HepG2 (cell line): Measurements from ENCODE around the gene ERRFI1. TPM values are rescaled to one million over a fixed set of nuclear protein-coding genes. Genes with fewer than 3 reads are reported as not detected.

Experiments used
- ATAC-seq: fragments of 200-7000 bp; cut with Tn5 transposase; 3 replicates; pipeline ENCODE4 v1.9.1; 2020; ENCODE audit warnings: mild to moderate bottlenecking, moderate library complexity
- BruUV-seq: library from RNA; stranded (reverse); fragments of 400-500 nt; replicated peaks from 2 replicates; lab custom pipeline; 2021; lab: Mats Ljungman, UMichigan
- CTCF ChIA-PET: fragments of 300-600 bp; formaldehyde crosslinking; extraction: SDS; loops from one replicate; lab custom pipeline; 2021; ENCODE audit warnings: low total read pairs, inconsistent platforms, low intra/inter-chr PET ratio; lab: Yijun Ruan, JAX
- POLR2A ChIA-PET: fragments of 350-600 bp; sonication (Branson Sonifier 250); formaldehyde crosslinking; loops from one replicate; lab custom pipeline; 2020; ENCODE audit warnings: antibody characterized with exemption, inconsistent platforms; lab: Yijun Ruan, JAX
- DNase-seq: peaks from one replicate; pipeline ENCODE4 v3.0.0-alpha.2; 2015; ENCODE audit warnings: low spot score
- FAIRE-seq: peaks from 3 replicates; lab custom pipeline; 2011; peaks lifted over from hg19 to GRCh38; lab: Jason Lieb, UNC
- H2AFZ ChIP-seq: one replicate; pipeline ENCODE4 v1.6.1; 2011; ENCODE audit warnings: low read length, inconsistent platforms
- H3K27ac ChIP-seq: fragments of 300-600 bp; 3 replicates; pipeline ENCODE4 v1.8.0; 2011; ENCODE audit warnings: mixed run types, mild to moderate bottlenecking, mixed read lengths, low read length, inconsistent platforms; ENCODE audit not compliant: insufficient read depth; ENCODE audit errors: extremely low read length
- H3K27me3 ChIP-seq, 2 experiments: fragments of 200-600 bp in 1 of 2; 2 replicates in 1 of 2; 3 replicates in 1 of 2; pipeline versions ENCODE4 v1.6.0 to v1.8.0; 2011; ENCODE audit warnings: low read length in 2 of 2, mild to moderate bottlenecking in 2 of 2, moderate library complexity in 2 of 2, inconsistent platforms in 1 of 2; ENCODE audit not compliant: insufficient read depth in 2 of 2, control insufficient read depth in 1 of 2
- H3K36me3 ChIP-seq, 2 experiments: fragments of 200-600 bp in 1 of 2; replicated peaks in 1 of 2; 2 replicates in 1 of 2; 3 replicates in 1 of 2; pipeline versions ENCODE4 v1.5.1 to v1.8.0; 2011; ENCODE audit warnings: low read length in 2 of 2, inconsistent platforms in 1 of 2; ENCODE audit not compliant: insufficient read depth in 2 of 2, control insufficient read depth in 1 of 2
- H3K4me1 ChIP-seq: 2 replicates; pipeline ENCODE4 v1.5.1; 2012; ENCODE audit warnings: low read length, inconsistent platforms; ENCODE audit not compliant: insufficient read depth
- H3K4me2 ChIP-seq: 2 replicates; pipeline ENCODE4 v1.6.0; 2011; ENCODE audit warnings: low read depth, low read length, inconsistent platforms
- H3K4me3 ChIP-seq, 3 experiments: fragments of 200-600 bp in 1 of 3; sonication (generic), shearing (Covaris generic) in 1 of 3; replicated peaks in 1 of 3; 2 replicates each; pipeline ENCODE4 v1.5.1; 2011 to 2016; ENCODE audit warnings: low read length in 3 of 3, inconsistent platforms in 2 of 3, low read depth in 2 of 3, mild to moderate bottlenecking in 2 of 3, control low read depth in 1 of 3, mixed read lengths in 1 of 3; ENCODE audit not compliant: insufficient read depth in 1 of 3
- H3K79me2 ChIP-seq: one replicate; pipeline ENCODE4 v1.6.1; 2011; ENCODE audit warnings: low read length, inconsistent platforms; ENCODE audit not compliant: insufficient read depth
- H3K9ac ChIP-seq: 2 replicates; pipeline ENCODE4 v1.6.0; 2011; ENCODE audit warnings: mild to moderate bottlenecking, low read depth, low read length, inconsistent platforms; ENCODE audit not compliant: insufficient read depth
- H3K9me3 ChIP-seq: 2 replicates; pipeline ENCODE4 v1.5.1; 2012; ENCODE audit warnings: mild to moderate bottlenecking, low read length
- H4K20me1 ChIP-seq: 2 replicates; pipeline ENCODE4 v1.6.0; 2011; ENCODE audit warnings: inconsistent platforms, mild to moderate bottlenecking, low read length, moderate library complexity; ENCODE audit not compliant: insufficient read depth
- DBP ChIP-seq: sonication (generic); formaldehyde crosslinking; IDR thresholded peaks from 2 replicates; pipeline ENCODE4 v1.4.0; 2020; ENCODE audit warnings: missing genetic modification reagents; ENCODE audit errors: not compliant biosample characterization
- EZH2 ChIP-seq: conservative IDR thresholded peaks from 2 replicates; pipeline ENCODE4 v1.6.1; 2012; ENCODE audit warnings: mild to moderate bottlenecking, low read depth, low read length, moderate library complexity
- IRF9 ChIP-seq: sonication (generic); formaldehyde crosslinking; IDR thresholded peaks from 2 replicates; pipeline ENCODE4 v1.8.0; 2022; ENCODE audit warnings: missing genetic modification reagents, mild to moderate bottlenecking, borderline replicate concordance
- NFAT5 ChIP-seq: sonication (generic); formaldehyde crosslinking; IDR thresholded peaks from 2 replicates; pipeline ENCODE4 v1.4.0; 2020; ENCODE audit warnings: missing genetic modification reagents
- PHF21A ChIP-seq: sonication (generic); formaldehyde crosslinking; IDR thresholded peaks from 2 replicates; pipeline ENCODE4 v1.5.0; 2020; ENCODE audit warnings: mild to moderate bottlenecking, missing genetic modification reagents
- PHF5A ChIP-seq: IDR thresholded peaks from one replicate; pipeline ENCODE4 v1.6.1; 2018; ENCODE audit warnings: low read depth, missing genetic modification reagents; ENCODE audit not compliant: unreplicated experiment
- PRDM10 ChIP-seq: sonication (generic); formaldehyde crosslinking; IDR thresholded peaks from 2 replicates; pipeline ENCODE4 v1.4.0; 2020; ENCODE audit warnings: low read depth, missing genetic modification reagents
- RORA ChIP-seq: sonication (generic); formaldehyde crosslinking; IDR thresholded peaks from 2 replicates; pipeline ENCODE4 v1.5.0; 2020; ENCODE audit warnings: mild to moderate bottlenecking, missing genetic modification reagents, moderate library complexity
- SPEN ChIP-seq: sonication (generic); formaldehyde crosslinking; IDR thresholded peaks from 2 replicates; pipeline ENCODE4 v1.5.1; 2020; ENCODE audit warnings: low read depth, mild to moderate bottlenecking, missing genetic modification reagents
- STAG1 ChIP-seq: sonication (generic); formaldehyde crosslinking; IDR thresholded peaks from 2 replicates; pipeline ENCODE4 v1.4.0; 2020; ENCODE audit warnings: missing genetic modification reagents
- ZNF232 ChIP-seq: sonication (generic); formaldehyde crosslinking; IDR thresholded peaks from 2 replicates; pipeline ENCODE4 v1.4.0; 2020; ENCODE audit warnings: missing genetic modification reagents, borderline replicate concordance
- WGBS: methylation state at CpG from one replicate; pipeline ENCODE4 v1.1.6; 2017; ENCODE audit warnings: low lambda C conversion rate; 5-methylcytosine and 5-hydroxymethylcytosine counted together
- in situ Hi-C: cut with HindIII; loops from 2 replicates; pipeline ENCODE4 v1.10.0; 2017; ENCODE audit warnings: low pct_unique_long_range_greater_than_20kb; ENCODE audit not compliant: extremely low pct_ligation_motif_present
- intact Hi-C: fragments of 100-400 bp; cut with micrococcal nuclease; formaldehyde crosslinking; loops from one replicate; pipeline ENCODE4 v1.10.0; 2022; ENCODE audit not compliant: unreplicated experiment
- polyA plus RNA-seq, 8 experiments: library from polyadenylated mRNA; depleted of rRNA in 3 of 8; stranded (reverse) in 7 of 8; unstranded in 1 of 8; fragments of >200 nt; fragmentation: Illumina TruSeq in 4 of 8; extraction: Trizol in 4 of 8; gene quantifications; 2 replicates each; pipeline versions ENCODE4 v1.2.1 to v1.2.3, GENCODE V29; 2011 to 2016; ENCODE audit warnings: low read depth in 4 of 8, missing spikeins in 1 of 8, mixed read lengths in 1 of 8; ENCODE audit not compliant: insufficient read depth in 1 of 8
- total RNA-seq, 5 experiments: library from RNA; depleted of rRNA; stranded (reverse); fragments of >200 nt; fragmentation: Illumina TruSeq; extraction: Trizol; gene quantifications; 2 replicates each; pipeline ENCODE4 v1.2.3, GENCODE V29; 2016; ENCODE audit warnings: low read depth in 1 of 5

ERRFI1 gene
- total and polyA plus RNA-seq, 2 of the 13 experiments (the other 11 are each of a cell fraction or from before 2014, with no cell fraction given), result 84.4 to 753 TPM

- 92% methylated on average over 18 of the region's 18 CpGs for WGBS
- Histone ChIP-seq H3K27ac (no peak overlapping the region), H3K27me3 (no peaks in the 10 kb centered on the region), H3K9me3 (no peaks in the 10 kb centered on the region), H4K20me1 (peaks cover 65% of the 10 kb centered on the region), H3K4me2 (no peak overlapping the region), H3K4me3 (no peak overlapping the region), H3K9ac (no peak overlapping the region), H2AFZ (no peak overlapping the region), H3K36me3 (peaks cover 24 to 26% of the 10 kb centered on the region in 2 experiments), H3K79me2 (peaks cover 13% of the 10 kb centered on the region), H3K4me1 (peaks cover 49% of the 10 kb centered on the region)
- POLR2A ChIA-PET, result no interaction called here
- 0 out of 3 replicates have a peak, but pooled peaks have one; percentile 2 for ATAC-seq
- FAIRE-seq, result no peak
- in situ Hi-C loops, result loop anchor here (10.0 kb wide), 1 partner anchor 305 kb away; the partner anchor contains the start of gene SLC45A1
- no peak for DNase-seq
- CTCF ChIA-PET, result no interaction called here
- BruUV-seq, result no TSS peak
- intact Hi-C loops, result no loop called here
- TF ChIP-seq STAG1, result no peak
- TF ChIP-seq NFAT5 (CRISPR knock-in tag), result 0 out of 2 replicates have a peak, but pooled peaks have one; percentile 28
- TF ChIP-seq ZNF232 (CRISPR knock-in tag), result no peak
- TF ChIP-seq SPEN, result no peak
- TF ChIP-seq PRDM10 (CRISPR knock-in tag), result 0 out of 2 replicates have a peak, but pooled peaks have one; percentile 6
- TF ChIP-seq EZH2, result no peak
- peak; percentile 48 for TF ChIP-seq PHF5A (CRISPR knock-in tag)
- no peak for TF ChIP-seq IRF9 (CRISPR knock-in tag)
- TF ChIP-seq DBP (CRISPR knock-in tag), result peak; percentile 7
- no peak for TF ChIP-seq PHF21A (CRISPR knock-in tag)
- TF ChIP-seq RORA (CRISPR knock-in tag), result no peak
Measured at GRCh38 chr1:8009043-8010002, 16.8 kb downstream of the ERRFI1 start.
